Urinary bladder (tissue), 4 donors: ENCODE results near the gene SLC25A12. TPM values are rescaled to one million over a fixed set of nuclear protein-coding genes. Genes with fewer than 3 reads are reported as not detected.

Experiments used
- DNase-seq: peaks from one replicate; pipeline ENCODE4 v3.0.0-alpha.2; 2015; ENCODE audit errors: extremely low spot score
- H3K27ac ChIP-seq: one replicate; pipeline ENCODE4 v1.5.1; 2013; ENCODE audit warnings: low read depth, mild to moderate bottlenecking, moderate library complexity
- H3K36me3 ChIP-seq: one replicate; pipeline ENCODE4 v1.6.1; 2013; ENCODE audit warnings: mild to moderate bottlenecking, moderate library complexity; ENCODE audit not compliant: insufficient read depth
- H3K4me1 ChIP-seq: one replicate; pipeline ENCODE4 v1.6.1; 2013; ENCODE audit warnings: mild to moderate bottlenecking, moderate library complexity; ENCODE audit not compliant: insufficient read depth
- H3K4me3 ChIP-seq: one replicate; pipeline ENCODE4 v1.5.1; 2013; ENCODE audit warnings: low read depth, low read length
- WGBS: extraction: QIAGEN DNeasy Blood & Tissue Kit; methylation state at CpG from one replicate; pipeline ENCODE4 v1.1.7; 2013; 5-methylcytosine and 5-hydroxymethylcytosine counted together
- polyA plus RNA-seq: library from polyadenylated mRNA; stranded (reverse); fragments of 200-250 nt; gene quantifications from one replicate; pipeline ENCODE4 v1.2.3, GENCODE V29; 2013
- total RNA-seq: library from RNA; depleted of rRNA; stranded (reverse); fragments of >200 nt; gene quantifications from one replicate; pipeline ENCODE4 v1.2.3, GENCODE V29; 2014
- donor health status: healthy with polysubstance abuse.
- donor health status: healthy.

SLC25A12 gene, protein sequence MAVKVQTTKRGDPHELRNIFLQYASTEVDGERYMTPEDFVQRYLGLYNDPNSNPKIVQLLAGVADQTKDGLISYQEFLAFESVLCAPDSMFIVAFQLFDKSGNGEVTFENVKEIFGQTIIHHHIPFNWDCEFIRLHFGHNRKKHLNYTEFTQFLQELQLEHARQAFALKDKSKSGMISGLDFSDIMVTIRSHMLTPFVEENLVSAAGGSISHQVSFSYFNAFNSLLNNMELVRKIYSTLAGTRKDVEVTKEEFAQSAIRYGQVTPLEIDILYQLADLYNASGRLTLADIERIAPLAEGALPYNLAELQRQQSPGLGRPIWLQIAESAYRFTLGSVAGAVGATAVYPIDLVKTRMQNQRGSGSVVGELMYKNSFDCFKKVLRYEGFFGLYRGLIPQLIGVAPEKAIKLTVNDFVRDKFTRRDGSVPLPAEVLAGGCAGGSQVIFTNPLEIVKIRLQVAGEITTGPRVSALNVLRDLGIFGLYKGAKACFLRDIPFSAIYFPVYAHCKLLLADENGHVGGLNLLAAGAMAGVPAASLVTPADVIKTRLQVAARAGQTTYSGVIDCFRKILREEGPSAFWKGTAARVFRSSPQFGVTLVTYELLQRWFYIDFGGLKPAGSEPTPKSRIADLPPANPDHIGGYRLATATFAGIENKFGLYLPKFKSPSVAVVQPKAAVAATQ
- total RNA-seq (56.0 TPM), polyA plus RNA-seq (37.2 TPM)

DNA sequence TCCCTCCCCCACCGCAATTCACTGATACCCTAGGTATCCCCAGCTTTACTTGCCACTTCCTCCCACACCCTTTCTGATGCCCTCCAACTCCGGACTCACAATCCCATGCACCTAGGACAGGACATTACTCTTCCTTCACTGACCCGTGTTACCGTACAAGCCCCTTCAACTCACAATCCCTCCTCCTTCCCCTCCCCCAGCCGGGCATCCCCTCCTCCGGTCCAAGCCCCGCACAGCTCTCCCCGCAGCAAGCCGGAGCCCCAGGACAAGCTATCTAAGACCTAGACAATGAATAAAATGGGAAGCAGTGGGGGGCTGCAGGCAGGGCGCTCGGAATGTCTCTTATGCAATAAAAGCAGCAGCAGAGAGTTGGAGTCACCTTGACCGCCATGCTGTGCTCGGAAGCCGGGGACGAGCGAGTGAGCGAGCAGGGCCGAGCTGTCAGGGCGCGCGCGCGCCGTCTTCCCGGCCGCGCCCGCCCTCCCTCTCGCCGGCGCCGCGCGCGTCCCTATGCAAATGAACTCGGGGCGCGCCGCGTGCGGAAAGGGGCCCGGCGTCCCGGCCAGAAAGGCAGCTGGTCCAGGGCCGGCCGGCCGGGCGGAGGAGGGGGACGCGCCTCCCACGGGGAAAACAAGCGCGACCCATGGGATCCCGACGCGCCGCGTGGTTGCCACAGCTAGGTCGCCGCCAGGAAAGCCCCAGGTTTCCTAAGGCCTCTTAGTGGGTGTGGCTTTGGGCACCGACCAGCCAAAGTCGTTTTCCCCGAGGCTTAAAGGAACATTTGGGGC, at the start of gene SLC25A12:
Gene SLC25A12, minus strand, starts transcription at position 421 of the 788 bp plus-strand sequence. Its CDS starts 30 bp downstream, at position 391.
- under 1% methylated on average over 63 of the region's 63 CpGs for WGBS
- peak within 1 kb of the TSS; percentile 68 for H3K4me3 ChIP-seq
- H3K36me3 ChIP-seq = no peaks in the 10 kb centered on the region
- DNase-seq = peak; percentile 47
- peak within 1 kb of the TSS; percentile 42 for H3K27ac ChIP-seq
- H3K4me1 ChIP-seq = no peaks in the 10 kb centered on the region

DNA sequence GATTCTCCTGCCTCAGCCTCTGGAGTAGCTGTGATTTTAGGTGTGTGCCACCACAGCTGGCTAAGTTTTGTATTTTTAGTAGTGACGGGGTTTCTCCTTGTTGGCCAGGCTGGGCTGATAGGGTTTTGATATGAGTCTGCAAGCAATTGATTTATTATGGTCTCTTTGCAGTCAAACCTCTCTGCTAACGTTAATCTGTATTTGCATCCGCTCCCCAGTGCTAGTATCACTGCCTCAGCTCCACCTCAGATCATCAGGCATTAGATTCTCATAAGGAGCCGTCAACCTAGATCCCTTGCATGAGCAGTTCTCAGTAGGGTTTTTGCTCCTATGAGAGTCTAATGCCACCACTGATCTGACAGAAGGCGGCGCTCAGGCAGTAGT, 47.3 kb upstream of the SLC25A12 start:
- H3K4me1 ChIP-seq = no peaks in the 10 kb centered on the region
- no peak overlapping the region for H3K4me3 ChIP-seq
- no peak for DNase-seq
- H3K36me3 ChIP-seq = no peaks in the 10 kb centered on the region
- no peak overlapping the region for H3K27ac ChIP-seq
- WGBS = over 99% methylated on average over 6 of the region's 6 CpGs

DNA sequence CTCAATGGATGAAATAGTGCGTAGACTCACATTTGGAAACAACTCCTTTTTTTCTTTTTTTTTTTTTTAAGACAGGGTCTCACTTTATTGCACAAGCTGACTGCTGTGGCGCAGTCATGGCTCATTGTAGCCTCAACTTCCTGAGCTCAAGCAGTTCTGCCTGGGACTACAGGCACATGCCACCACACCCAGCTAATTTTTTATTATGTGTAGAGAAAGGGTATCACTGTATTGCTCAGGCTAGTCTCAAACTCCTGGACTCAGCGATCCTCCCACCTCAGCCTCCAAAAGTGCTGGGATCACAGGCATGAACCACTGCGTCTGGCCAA, 45.7 kb upstream of the SLC25A12 start:
- no peak for DNase-seq
- no peak overlapping the region for H3K27ac ChIP-seq
- 85% methylated on average over 4 of the region's 4 CpGs for WGBS
- no peak overlapping the region for H3K4me3 ChIP-seq
- H3K36me3 ChIP-seq = no peaks in the 10 kb centered on the region
- no peaks in the 10 kb centered on the region for H3K4me1 ChIP-seq

DNA sequence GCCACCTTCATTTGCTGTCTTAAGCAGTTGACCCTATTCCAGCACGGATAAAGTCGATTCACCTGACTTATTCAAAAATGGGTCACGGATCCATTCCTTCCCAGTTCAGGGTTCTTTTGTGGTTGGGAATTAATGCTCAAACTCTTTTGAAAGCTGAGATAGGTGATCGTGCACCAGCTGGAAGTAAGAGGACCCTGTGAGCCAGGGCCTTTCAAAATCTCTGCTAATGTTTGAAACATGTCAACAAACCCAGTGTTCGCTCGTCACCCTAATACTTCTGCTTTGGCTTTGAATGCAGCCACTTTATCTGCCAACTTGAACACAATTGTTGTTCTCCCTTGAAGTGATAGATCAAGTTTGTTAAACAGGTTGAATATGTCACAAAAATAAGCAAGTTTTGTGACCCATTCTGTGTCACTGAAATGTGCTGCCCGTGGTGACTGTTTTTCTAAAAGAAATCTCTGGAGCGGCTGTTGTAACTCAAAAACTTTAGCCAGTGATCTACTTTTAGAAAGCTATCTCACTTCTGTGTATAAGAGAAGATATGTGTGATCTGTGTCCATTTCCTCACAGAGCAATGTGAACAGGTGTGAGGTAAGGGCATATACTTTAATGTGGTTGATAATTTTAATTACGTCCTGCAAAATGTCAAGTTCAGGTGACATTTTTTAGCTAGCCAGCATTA, 45.2 kb upstream of the SLC25A12 start:
- no peak for DNase-seq
- Histone ChIP-seq H3K4me3 (no peak overlapping the region), H3K4me1 (no peaks in the 10 kb centered on the region), H3K27ac (no peak overlapping the region), H3K36me3 (no peaks in the 10 kb centered on the region)
- WGBS = 90% methylated on average over 9 of the region's 9 CpGs

DNA sequence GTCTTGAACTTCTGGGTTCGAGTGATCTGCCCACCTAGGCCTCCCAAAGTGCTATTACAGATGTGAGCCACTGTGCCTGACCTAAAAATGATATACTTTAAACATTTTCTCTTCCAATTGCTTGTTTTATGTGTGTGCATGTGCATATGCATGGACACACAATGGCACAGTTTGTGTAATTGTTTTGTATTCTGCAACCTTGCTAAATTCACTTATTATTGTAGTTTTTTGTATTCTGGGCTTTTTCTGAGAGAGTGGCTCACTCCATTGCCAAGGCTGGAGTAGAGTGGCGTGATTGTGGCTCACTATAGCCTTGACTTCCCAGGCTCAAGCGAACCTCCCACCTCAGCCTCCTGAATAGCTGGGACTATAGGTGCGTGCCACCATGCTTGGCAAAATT, 36.3 kb upstream of the SLC25A12 start:
- DNase-seq = no peak
- H3K27ac ChIP-seq = no peak overlapping the region
- WGBS = 97% methylated on average over 4 of the region's 4 CpGs
- no peaks in the 10 kb centered on the region for H3K4me1 ChIP-seq
- no peaks in the 10 kb centered on the region for H3K36me3 ChIP-seq
- no peak overlapping the region for H3K4me3 ChIP-seq

DNA sequence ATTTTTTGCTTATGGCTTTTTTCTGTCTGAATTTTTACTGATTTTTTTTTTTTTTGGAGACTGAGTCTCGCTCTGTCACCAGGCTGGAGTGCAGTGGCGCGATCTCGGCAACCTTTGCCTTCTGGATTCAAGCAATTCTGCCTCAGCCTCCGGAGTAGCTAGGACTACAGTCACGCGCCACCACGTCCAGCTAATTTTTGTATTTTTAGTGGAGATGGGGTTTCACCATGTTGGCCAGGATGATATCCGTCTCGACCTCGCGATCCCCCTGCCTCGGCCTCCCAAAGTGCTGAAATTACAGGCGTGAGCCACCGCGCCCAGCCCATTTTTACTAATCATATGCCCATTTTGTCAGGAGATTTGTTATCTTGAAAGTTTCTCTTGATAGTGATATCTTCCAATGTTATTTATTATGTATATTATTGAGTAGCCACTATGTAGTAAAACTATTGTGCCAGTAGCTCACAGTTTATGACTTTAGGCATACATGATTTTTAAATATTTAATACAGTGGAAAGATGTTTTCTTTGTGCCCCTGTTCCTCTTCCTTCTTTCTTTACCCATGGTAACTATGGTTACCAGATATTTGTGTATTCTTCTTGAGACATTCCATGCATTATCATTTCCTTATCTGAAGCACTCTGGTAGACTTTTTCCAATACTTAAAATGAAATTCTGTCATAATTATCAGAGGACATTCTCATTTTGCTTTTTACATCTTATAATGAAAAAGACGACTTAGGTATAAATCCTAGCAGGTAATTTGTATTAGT, 30.3 kb upstream of the SLC25A12 start:
- H3K4me1 ChIP-seq = peaks cover 1% of the 10 kb centered on the region
- no peak overlapping the region for H3K4me3 ChIP-seq
- DNase-seq = no peak
- H3K36me3 ChIP-seq = no peaks in the 10 kb centered on the region
- 92% methylated on average over 17 of the region's 17 CpGs for WGBS
- no peak overlapping the region for H3K27ac ChIP-seq

DNA sequence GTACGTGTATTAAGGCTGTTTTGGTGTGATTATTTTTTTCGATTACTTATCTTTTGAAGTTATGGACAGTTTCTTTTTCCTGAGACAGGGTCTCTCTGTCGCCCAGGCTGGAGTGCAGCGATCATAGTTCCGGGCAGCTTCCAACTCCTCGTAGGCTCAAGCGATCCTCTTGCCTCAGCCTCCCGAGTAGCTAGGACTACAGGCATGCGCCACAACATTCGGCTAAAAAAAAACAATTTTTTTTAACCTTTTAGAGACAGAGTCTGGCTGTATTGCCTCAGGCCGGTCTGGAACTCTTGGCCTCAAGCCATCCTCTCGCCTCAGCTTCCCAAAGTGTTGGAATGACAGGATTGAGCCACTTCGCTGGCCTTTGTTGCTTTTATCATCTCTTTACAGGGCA, 29.2 kb upstream of the SLC25A12 start:
- H3K4me1 ChIP-seq = peaks cover 1% of the 10 kb centered on the region
- no peak for DNase-seq
- peak overlapping the region; percentile 0 for H3K27ac ChIP-seq
- WGBS = 17% methylated on average over 13 of the region's 13 CpGs
- H3K4me3 ChIP-seq = peak overlapping the region; percentile 65
- H3K36me3 ChIP-seq = no peaks in the 10 kb centered on the region

DNA sequence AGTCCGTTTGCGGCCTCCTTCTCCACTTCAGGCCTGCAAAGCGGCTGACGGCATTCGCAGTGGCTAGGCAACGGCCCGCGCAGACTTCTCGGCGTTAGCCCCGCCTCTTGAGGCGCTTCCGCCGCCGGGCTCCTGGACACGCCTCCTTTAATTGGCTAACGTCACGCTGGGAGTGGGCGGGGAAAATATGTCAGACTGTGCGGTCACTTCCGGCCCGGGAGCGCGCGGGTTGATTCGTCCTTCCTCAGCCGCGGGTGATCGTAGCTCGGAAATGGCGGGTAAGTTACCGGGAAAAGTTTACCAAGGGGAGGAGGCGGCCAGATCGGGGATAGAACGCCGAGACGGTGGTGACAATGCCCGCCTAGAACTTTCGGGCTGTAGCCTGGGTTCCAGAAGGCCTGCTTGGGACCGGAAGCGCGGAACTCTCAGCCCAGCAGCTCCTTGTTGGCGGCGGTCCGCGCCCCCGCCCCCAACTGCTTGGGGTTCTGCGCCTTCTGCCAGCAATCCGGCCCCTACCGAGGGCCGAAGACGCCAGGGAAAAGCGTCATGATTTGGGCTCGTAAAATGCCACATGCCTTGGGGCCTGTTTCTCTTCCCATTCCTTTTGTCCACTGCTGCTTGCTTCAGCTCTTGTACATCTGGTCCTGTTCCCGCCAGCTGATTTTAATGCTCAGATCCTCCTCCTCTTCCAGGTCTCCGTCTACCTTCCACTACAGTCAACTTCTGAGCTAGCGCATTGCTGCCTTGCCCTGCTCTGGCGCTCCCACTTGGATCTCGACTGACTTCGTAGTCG, 28.4 kb upstream of the SLC25A12 start, which contains the start of gene HAT1:
Gene HAT1, plus strand, starts transcription at position 232 of the 793 bp plus-strand sequence. Its CDS starts 40 bp downstream, at position 272.
- peak; percentile 96 for DNase-seq
- Histone ChIP-seq H3K36me3 (no peaks in the 10 kb centered on the region), H3K4me3 (peak within 1 kb of the TSS; percentile 65), H3K4me1 (peaks cover 1% of the 10 kb centered on the region), H3K27ac (peak within 1 kb of the TSS; percentile 90)
- under 1% methylated on average over 61 of the region's 61 CpGs for WGBS

DNA sequence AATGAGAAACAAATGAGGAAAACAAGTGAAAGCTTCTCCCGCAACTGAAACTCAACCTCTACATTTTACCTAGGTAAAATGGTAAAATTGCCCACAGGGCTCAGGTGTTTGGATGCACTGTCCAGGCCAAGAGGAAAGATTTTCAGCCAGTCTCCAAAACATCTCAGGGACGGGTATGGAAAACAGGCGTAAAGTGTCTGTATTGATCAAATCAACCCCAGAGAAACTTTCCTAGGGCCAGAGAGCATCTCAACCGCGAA, 27.9 kb upstream of the SLC25A12 start:
- H3K4me3 ChIP-seq = peak overlapping the region; percentile 17
- peaks cover 1% of the 10 kb centered on the region for H3K4me1 ChIP-seq
- no peak overlapping the region for H3K27ac ChIP-seq
- WGBS = 10% methylated on average over 5 of the region's 5 CpGs
- DNase-seq = no peak
- H3K36me3 ChIP-seq = no peaks in the 10 kb centered on the region

DNA sequence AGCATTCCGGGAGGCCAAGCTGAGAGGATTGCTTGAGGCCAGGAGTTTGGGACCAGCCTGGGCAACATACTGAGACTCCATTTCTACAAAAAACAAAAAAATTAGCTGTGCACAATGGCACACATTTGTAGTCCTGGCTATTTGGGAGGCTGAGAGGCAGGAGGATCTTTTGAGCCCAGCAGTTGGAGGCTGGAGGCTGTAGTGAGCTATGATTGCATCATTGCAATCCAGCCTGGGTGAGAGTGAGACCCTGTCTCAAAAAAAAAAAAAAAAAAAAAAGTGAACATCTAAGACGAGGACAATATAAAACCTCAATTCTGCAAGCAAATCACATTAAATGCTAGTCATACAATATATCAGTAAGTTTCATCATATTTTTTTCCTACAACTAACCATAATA, 25.4 kb upstream of the SLC25A12 start:
- no peaks in the 10 kb centered on the region for H3K36me3 ChIP-seq
- WGBS = 88% methylated on average over 2 of the region's 2 CpGs
- DNase-seq = no peak
- H3K4me3 ChIP-seq = no peak overlapping the region
- H3K27ac ChIP-seq = no peak overlapping the region
- peaks cover 1% of the 10 kb centered on the region for H3K4me1 ChIP-seq

DNA sequence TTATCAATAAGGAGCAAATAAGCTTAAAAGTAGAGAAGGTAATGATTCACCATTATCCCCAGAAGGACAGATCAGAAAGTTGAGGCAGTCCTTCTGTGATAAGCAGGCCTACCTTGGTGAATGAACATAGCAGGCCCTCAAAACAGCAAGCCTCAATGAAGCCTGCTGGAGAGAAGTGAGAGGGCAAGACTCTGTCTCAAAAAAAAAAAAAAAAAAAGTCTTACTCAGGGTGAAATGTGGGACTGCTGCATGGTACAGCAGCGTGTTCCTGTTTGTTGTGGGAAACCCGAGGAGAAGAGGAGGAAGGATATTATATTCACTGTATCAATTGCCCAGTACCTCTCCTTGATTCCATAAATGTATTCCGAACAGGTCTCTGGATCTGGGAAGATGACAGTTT, 19.5 kb upstream of the SLC25A12 start:
- Histone ChIP-seq H3K4me3 (no peak overlapping the region), H3K36me3 (no peaks in the 10 kb centered on the region), H3K4me1 (no peaks in the 10 kb centered on the region), H3K27ac (no peak overlapping the region)
- no peak for DNase-seq
- 83% methylated on average over 3 of the region's 3 CpGs for WGBS

DNA sequence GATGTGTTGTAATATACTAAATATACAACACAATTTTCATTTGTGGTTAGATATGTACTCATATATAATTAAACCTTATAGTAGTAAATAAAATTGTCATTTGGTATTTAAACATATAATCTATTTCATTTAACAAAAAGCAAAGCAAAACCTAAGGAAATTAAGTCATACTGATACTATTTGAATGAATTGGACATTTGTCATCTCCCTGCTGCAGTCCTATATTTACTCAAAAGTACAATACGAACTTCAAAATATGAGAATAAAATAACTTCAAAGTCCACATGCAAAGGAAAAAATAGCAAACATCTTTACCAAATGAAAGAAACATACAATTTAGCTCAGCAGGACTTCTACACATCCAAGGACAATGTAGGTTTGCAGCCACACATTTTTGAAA, 16.4 kb upstream of the SLC25A12 start:
- no peak for DNase-seq
- H3K4me3 ChIP-seq = no peak overlapping the region
- 72% methylated on average over 1 of the region's 1 CpG for WGBS
- no peaks in the 10 kb centered on the region for H3K36me3 ChIP-seq
- no peak overlapping the region for H3K27ac ChIP-seq
- no peaks in the 10 kb centered on the region for H3K4me1 ChIP-seq
